ENCODE data around the gene MAN1C1. TPM values are rescaled to one million over a fixed set of nuclear protein-coding genes. Genes with fewer than 3 reads are reported as not detected.

Gene MAN1C1
- total and polyA plus RNA-seq, 7 donors, result 0.69 to 32.1 (median 12.8) TPM

- no peaks in the 10 kb centered on the region for H3K9me3 ChIP-seq
- TF ChIP-seq POLR2A (IDR thresholded peaks at IDR 0.05) (no peak), POLR2AphosphoS5 (IDR thresholded peaks at IDR 0.05) (no peak), EP300 (IDR thresholded peaks at IDR 0.05) (no peak), CTCF (IDR thresholded peaks at IDR 0.05) (no peak)
- intact Hi-C loops (cut with DNase I), result no loop called here
- DNase-seq, result no peak
- H3K36me3 ChIP-seq, result no peaks in the 10 kb centered on the region
- no peak overlapping the region for H3K4me3 ChIP-seq
- WGBS, 2 donors, result 71 to 81% methylated on average over 18 of the region's 18 CpGs
- peaks cover 0 to 50% (median 45%) of the 10 kb centered on the region in 4 donors for H3K4me1 ChIP-seq
- peak overlapping the region in 3 of 4 donors; percentile 19 to 86 (median 86) for H3K27ac ChIP-seq
- no peaks in the 10 kb centered on the region for H3K27me3 ChIP-seq
These were observed 46.8 kb upstream of the MAN1C1 start for GRCh38 chr1:25569597-25570396.

- no peak for DNase-seq
- no peaks in the 10 kb centered on the region for H3K36me3 ChIP-seq
- no peak for TF ChIP-seq CTCF (IDR thresholded peaks at IDR 0.05)
- no peak for TF ChIP-seq POLR2A (IDR thresholded peaks at IDR 0.05)
- TF ChIP-seq POLR2AphosphoS5 (IDR thresholded peaks at IDR 0.05), result no peak
- TF ChIP-seq EP300 (IDR thresholded peaks at IDR 0.05), result no peak
- intact Hi-C loops (cut with DNase I), result no loop called here
- no peak overlapping the region for H3K4me3 ChIP-seq
- H3K9me3 ChIP-seq, result no peaks in the 10 kb centered on the region
- 81 to 91% methylated on average over 12 of the region's 12 CpGs for WGBS, 2 donors
- peaks cover 0 to 39% (median 38%) of the 10 kb centered on the region in 4 donors for H3K4me1 ChIP-seq
- H3K27ac ChIP-seq, result no peak overlapping the region
- no peaks in the 10 kb centered on the region for H3K27me3 ChIP-seq
These were observed 45.6 kb upstream of the MAN1C1 start for GRCh38 chr1:25570798-25571521.

GRCh38 chr1:25571522-25571970 is 45.0 kb upstream of the MAN1C1 start:
- DNase-seq, result no peak
- WGBS, 2 donors, result 70 to 89% methylated on average over 6 of the region's 6 CpGs
- intact Hi-C loops (cut with DNase I), result no loop called here
- no peaks in the 10 kb centered on the region for H3K9me3 ChIP-seq
- H3K4me3 ChIP-seq, result no peak overlapping the region
- no peak for TF ChIP-seq POLR2A (IDR thresholded peaks at IDR 0.05)
- TF ChIP-seq EP300 (IDR thresholded peaks at IDR 0.05), result no peak
- TF ChIP-seq POLR2AphosphoS5 (IDR thresholded peaks at IDR 0.05), result no peak
- no peak for TF ChIP-seq CTCF (IDR thresholded peaks at IDR 0.05)
- no peak overlapping the region for H3K27ac ChIP-seq
- no peaks in the 10 kb centered on the region for H3K36me3 ChIP-seq
- no peaks in the 10 kb centered on the region for H3K27me3 ChIP-seq
- H3K4me1 ChIP-seq, result peaks cover 0 to 33% (median 32%) of the 10 kb centered on the region in 4 donors

GRCh38 chr1:25572107-25572506 is 44.5 kb upstream of the MAN1C1 start:
- 86 to 92% methylated on average over 5 of the region's 5 CpGs for WGBS, 2 donors
- Histone ChIP-seq H3K4me3 (no peak overlapping the region), H3K36me3 (no peaks in the 10 kb centered on the region), H3K9me3 (no peaks in the 10 kb centered on the region), H3K27ac (no peak overlapping the region), H3K4me1 (peaks cover 0 to 27% (median 27%) of the 10 kb centered on the region in 4 donors), H3K27me3 (no peaks in the 10 kb centered on the region)
- no peak for TF ChIP-seq CTCF (IDR thresholded peaks at IDR 0.05)
- no peak for TF ChIP-seq POLR2AphosphoS5 (IDR thresholded peaks at IDR 0.05)
- no peak for TF ChIP-seq POLR2A (IDR thresholded peaks at IDR 0.05)
- TF ChIP-seq EP300 (IDR thresholded peaks at IDR 0.05), result no peak
- intact Hi-C loops (cut with DNase I), result no loop called here
- no peak for DNase-seq

All from sigmoid colon (tissue), 7 donors.